Measurements from ENCODE around the gene NOVA1.

Gene NOVA1

GRCh38 chr14:26429205-26429604, 168.6 kb downstream of the NOVA1 start:
- DNase-seq: no peak

GRCh38 chr14:26427097-26427496, 170.7 kb downstream of the NOVA1 start:
- no peak for DNase-seq

GRCh38 chr14:26424537-26424936, 173.3 kb downstream of the NOVA1 start:
- no peak for DNase-seq

GRCh38 chr14:26415618-26416123, 182.2 kb downstream of the NOVA1 start:
- DNase-seq: no peak

- DNase-seq: no peak
These were observed 182.9 kb downstream of the NOVA1 start for GRCh38 chr14:26414926-26415325.

GRCh38 chr14:26414103-26414502, 183.7 kb downstream of the NOVA1 start:
- no peak for DNase-seq

GRCh38 chr14:26412421-26412820, 185.4 kb downstream of the NOVA1 start:
- DNase-seq: no peak

- no peak for DNase-seq
These were observed 187.6 kb downstream of the NOVA1 start for GRCh38 chr14:26410189-26410685.

GRCh38 chr14:26404927-26405326, 192.9 kb downstream of the NOVA1 start:
- DNase-seq: no peak

GRCh38 chr14:26403760-26404159, 194.1 kb downstream of the NOVA1 start:
- no peak for DNase-seq

GRCh38 chr14:26402126-26402525, 195.7 kb downstream of the NOVA1 start:
- no peak for DNase-seq

GRCh38 chr14:26401179-26401968, 196.5 kb downstream of the NOVA1 start:
- no peak for DNase-seq

GRCh38 chr14:26400373-26400772, 197.5 kb downstream of the NOVA1 start:
- DNase-seq: no peak

GRCh38 chr14:26398616-26399015, 199.2 kb downstream of the NOVA1 start:
- no peak for DNase-seq

Measured in hematopoietic multipotent progenitor cell treated with erythropoietin and hydrocortisone succinate and interleukin-3 and kit ligand, for 6 days (in vitro differentiated cells).